Left hindlimb (tissue), 1 donor: Measurements from ENCODE around the gene CSTF2.
"Not testable (repeated sequence)": the region's sequence is repeated elsewhere in the genome, so short reads cannot be mapped to it uniquely, and the experiment has no call there.

Experiments used
- DNase-seq: peaks from one replicate; pipeline ENCODE4 v3.0.0-alpha.2; 2018

CSTF2 gene

DNA sequence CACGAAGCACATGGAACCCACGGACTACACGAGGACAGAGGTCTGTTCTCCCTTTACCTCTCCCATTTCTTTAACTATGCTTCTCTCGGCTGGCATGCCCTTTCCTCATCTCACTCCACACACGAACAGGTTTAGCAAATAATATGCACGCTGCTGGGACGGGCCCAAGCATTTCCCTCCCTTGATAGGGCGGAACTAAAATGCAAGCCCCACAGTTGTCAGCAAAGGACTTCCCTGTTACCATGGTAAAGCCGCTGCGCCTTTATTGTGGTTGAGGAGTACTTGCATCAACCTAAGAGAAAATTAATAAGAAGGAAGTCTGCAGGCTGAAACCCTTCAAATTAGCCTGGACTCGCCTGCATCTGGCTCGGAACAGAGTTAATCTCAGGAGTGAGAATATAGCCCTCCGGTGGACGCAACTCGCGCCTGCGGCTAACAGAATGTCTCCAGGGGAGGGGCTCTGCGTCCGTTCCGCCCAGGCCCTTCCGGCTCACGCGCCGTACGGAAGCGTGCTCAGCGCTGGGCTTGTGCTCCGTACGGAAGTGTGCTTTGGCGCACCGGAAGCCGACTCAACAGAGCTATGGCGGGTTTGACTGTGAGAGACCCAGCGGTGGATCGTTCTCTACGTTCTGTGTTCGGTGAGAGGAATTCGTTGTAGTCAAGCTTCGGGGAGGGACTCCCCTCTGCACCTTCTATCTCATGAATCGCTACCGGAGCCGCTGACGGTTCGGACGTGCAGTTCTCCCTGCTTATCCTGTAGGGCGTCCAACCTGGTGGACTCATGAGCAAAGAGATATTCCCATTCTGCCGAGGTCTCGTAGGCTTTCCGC is at the start of gene CSTF2:
Gene CSTF2, plus strand, starts transcription at position 555 of the 830 bp plus-strand sequence. Its CDS starts 26 bp downstream, at position 581.
- peak; percentile 86 for DNase-seq

GRCh38 chrX:100796371-100796770 is 23.8 kb upstream of the CSTF2 start:
- DNase-seq, result not testable (repeated sequence)

DNA sequence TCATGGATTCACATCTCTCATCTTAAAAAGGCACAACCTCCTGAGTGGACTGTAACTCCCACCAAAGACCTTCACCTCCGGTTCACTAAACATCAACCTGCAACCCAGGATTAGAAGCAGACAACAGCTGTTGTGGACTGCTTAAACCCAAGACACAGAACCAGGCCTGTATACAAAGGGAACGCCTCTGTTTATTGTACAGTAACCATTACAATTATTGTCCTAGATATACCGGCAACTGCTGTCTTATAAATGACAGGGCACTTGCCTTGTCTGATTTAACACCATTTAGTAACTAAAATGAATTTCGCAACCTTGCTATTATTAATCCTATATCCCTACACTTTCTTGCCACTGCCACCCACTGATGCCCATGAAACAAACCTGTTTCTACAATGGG is 22.8 kb upstream of the CSTF2 start:
- DNase-seq, result no peak

DNA sequence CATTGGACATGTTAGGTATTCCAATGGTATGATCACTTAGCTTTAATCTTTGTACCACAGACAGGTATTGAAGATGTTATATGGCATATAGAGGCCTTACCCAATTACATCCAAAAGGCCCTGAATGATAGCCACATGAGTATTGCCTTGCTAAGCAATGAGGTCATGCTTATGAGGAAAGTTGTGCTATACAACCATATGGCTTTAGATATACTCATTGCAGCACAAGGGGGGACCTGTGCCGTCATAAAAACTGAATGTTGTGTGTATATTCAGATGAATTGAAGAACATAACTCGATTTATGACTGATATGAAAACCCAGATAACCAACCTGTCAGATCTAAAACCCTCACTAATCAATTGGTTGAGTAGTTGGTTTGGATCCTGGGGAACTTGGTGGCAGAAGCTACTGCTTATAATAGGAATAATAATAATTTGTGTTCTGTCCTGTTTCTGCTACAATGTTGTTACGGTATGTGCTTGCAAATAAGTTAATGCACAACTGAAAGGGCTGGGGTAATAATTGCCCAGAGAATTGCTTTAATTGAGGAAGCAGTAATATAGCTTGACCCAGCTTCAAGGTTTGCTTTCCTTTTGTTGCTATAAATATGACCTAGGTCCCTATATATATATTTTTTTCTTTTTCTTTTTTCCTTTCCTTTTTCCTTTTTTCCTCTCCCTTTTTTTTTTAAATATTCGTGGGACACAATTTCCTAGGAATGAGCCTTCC is 21.5 kb upstream of the CSTF2 start:
- no peak for DNase-seq

DNA sequence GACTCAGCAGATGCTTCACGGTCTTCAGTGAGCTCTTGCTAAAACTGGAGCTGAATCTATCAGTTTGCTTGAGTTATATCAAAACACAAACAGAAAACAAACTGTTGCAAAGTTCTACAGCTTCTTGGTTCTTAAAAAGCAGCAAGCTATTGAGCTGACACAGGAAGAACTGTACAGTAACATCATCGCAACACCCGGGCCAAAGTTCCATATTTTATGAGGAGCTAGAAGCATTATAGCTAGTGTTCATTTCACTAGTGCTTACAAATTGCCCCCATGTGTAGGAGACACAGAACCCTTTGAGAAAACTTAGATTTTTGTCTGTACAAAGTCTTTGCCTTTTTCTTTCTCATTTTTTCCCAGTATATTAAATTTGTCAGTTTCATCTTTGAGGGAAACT is 17.3 kb upstream of the CSTF2 start:
- DNase-seq, result no peak

DNA sequence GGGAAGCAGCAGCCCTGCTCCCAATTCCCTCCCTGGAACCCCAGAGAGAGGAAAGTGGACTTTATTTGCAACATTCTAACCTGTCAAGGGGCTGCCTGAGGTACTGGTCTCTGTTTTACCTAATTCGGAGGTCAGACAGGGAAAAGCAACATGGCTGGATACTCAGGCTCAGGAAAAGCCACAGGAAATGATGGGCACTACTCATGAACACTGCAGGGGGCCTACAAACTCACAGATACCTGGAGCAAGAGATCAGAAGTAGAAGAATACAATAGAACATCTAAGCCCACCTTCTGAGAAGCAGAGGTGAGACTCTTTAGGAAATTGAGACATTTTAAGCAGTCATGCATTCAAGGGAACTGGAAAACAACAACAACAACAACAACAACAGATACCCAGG is 15.4 kb upstream of the CSTF2 start:
- no peak for DNase-seq

DNA sequence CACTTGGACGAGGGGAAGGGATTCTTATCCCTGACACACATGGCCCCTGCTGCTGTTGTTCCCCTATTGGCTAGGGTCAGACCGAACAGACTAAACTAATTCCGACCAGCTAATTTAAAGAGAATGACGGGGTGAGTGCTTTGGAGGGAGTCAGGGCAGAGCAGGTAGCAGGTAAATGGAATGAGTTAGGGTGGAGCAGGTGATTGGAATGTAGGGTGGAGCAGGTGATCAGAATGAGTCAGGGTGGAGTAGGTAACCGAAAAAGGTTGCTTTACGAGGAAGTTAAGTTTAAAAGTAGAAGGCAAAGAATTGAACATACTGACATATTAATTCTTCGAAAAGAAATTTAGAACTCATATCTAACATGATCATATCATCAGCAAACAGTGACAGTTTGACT is 11.9 kb upstream of the CSTF2 start:
- not testable (repeated sequence) for DNase-seq

DNA sequence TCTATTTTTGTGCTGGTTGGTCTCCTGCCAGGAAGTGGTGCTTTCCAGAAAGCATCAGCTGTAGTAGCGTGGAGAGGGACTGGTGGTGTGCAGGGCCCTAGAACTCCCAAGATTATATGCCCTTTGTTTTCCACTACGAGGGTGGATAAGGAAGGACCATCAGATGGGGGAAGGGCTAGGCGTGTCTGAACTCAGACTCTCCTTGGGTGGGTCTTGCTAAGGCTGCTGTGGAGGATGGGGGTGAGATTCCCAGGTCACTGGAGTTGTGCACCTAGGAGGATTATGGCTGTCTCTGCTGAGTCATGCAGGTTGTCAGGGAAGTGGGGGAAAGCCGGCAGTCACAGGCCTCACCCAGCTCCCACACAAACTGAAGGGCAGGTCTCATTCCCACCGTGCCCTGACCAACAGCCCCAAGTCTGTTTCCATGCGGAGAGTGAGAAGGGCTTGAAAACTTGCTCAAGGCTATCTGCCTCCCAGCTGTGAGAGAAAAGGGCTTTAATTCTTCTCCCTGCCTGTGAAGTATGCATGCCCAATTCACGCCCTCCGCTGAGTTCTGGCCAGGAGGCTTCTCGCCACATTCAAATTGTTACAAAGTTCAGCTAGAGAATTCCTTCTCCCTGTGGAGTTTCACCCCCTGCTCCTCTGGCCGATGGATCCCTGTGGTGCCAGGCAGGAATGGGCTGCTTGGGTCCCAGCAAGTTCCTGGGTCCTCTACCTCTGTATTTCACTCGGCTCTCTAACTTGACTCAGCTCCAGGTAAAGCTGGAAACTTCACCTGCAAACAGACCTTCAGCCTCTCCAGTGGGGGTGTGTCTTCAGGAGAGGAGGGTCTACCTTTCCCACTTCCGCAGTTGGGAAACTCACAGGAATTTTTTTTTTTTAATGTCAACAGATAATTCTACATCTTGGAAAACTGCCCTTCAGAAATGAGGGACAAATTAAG is 7.7 kb upstream of the CSTF2 start:
- no peak for DNase-seq

GRCh38 chrX:100817340-100817739 is 2.9 kb upstream of the CSTF2 start:
- DNase-seq, result no peak

GRCh38 chrX:100819534-100819836 is 706 bp upstream of the CSTF2 start:
- DNase-seq, result no peak

DNA sequence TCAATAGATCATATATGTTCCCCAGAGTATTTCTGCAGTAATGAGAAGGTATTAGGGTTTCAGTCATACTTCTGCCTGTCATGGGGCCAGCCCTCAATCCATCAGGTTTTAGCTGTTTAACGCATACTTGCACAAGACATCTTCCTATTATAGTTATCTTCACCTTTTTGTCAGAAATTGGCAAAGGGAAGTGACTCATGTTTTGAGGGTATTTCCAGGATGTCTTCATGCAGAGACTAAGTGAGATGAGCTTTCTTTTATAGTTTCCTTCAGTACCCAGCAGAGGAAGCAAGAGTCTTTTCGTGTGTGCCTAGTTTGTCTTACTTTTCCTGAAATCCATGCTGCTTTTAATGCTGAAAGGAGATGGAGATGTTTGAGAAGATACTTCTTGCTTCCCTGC is 9.5 kb downstream of the CSTF2 start:
- no peak for DNase-seq

GRCh38 chrX:100830143-100830542 is 10.0 kb downstream of the CSTF2 start:
- DNase-seq, result no peak

GRCh38 chrX:100830547-100830946 is 10.4 kb downstream of the CSTF2 start:
- no peak for DNase-seq

DNA sequence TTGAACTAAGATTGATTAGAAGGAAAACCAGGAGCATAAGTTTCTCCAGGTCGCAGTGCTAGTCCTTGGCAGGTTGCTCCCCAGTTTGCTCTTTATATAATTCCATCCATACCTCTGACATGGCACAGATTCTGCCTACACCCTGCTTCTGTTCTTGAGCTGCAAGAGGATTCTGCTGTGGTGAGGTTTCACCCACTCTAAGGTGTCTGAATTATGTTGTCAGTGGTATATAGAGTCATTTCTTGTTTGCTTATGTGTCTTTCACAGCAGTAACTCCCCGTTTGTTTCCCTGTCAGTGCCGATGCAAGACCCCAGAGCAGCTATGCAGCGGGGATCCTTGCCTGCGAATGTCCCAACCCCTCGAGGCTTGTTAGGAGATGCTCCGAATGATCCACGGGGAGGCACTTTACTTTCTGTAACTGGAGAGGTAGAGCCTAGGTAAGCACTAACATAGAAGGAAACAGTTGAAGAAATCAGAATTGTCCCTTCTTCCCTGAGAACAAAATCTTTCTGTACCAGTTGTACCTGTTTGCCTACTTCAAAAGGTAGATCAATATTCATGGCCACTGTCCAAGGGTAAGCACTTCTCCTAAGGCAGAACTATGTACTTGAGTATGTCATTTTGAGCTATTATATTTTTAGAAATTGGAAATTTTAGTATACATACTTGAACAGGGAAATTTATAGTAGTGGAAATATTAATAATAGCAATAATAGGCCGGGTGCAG is 11.2 kb downstream of the CSTF2 start:
- no peak for DNase-seq

DNA sequence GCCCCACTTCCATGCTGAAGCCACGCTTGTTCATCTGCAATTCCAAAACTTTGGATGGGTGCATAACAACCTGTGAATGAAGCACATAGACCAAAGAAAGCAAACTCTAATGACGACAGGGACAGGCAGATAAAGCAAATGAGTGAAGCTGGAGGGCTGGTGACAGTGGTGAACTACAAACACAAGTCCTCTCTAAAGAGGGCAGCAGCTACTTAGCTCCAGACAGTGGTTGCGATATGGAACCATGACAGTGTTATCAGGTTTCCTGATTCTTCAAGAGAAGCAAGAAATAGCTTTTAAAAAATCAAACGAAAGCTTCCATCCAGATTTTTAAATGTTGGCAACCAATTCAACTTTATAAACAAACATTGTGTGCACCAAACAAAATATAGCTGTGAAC is 30.1 kb downstream of the CSTF2 start:
- DNase-seq, result no peak

- no peak for DNase-seq
Measured at GRCh38 chrX:100852810-100853209, 32.6 kb downstream of the CSTF2 start.

DNA sequence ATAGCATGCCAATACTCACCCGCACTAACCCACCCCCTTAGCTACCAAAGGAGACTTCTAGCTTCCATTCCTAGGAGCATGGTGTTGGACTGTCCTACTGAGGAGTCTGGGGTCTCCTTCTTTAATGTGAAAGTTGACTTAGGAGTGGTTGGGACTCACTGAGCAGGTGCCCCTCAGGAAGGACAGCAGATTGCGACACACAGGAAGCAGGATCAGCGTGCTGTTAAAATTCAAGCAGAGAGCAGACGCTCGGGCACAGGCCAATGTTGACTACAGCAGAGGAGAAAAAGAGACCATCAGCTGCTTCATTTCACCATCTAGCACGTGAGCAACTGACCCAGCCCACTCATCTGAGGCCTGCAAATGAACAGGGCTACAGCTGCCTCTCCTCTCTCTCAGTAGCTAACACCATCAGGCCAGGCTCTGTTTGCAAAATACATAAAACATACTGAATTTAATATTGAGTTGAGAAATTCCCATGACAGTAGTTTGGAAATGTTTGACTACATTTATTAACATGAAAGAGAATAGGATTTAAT is 43.2 kb downstream of the CSTF2 start:
- no peak for DNase-seq

DNA sequence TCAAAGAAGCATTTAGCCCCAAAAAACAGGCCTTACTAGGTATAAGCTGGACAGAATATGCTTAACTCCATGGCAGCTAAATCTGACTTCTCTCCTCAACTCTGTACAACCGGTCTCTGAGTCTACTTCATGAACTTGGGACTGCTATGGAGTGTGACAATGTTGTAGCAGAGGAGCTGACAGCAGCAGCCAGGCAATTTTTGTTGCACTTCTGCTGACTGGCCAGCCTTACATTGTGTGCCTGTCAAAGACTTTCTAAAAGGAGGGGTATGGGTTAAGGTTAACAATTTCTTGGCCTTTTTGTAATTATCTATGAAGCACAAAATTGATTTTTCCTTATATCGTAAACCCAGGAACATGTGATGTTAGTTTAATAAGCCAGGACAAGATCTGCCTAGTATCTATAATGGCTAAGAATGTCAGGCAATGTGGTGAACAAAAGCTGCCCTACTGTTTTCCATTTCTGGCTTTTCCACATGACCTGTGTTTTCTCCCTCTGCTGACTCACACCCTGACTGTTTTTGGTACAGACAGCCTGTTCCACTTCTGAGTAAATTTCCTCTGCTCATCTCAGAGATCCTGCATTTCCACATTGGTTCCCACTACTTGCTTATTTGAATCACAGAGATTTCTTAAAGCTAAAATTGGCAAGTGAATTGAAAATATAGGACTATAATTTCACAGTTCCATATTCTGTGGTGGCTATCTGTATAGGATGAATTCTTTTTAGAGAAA is 44.6 kb downstream of the CSTF2 start:
- no peak for DNase-seq

GRCh38 chrX:100868273-100868672 is 48.1 kb downstream of the CSTF2 start:
- DNase-seq, result no peak

DNA sequence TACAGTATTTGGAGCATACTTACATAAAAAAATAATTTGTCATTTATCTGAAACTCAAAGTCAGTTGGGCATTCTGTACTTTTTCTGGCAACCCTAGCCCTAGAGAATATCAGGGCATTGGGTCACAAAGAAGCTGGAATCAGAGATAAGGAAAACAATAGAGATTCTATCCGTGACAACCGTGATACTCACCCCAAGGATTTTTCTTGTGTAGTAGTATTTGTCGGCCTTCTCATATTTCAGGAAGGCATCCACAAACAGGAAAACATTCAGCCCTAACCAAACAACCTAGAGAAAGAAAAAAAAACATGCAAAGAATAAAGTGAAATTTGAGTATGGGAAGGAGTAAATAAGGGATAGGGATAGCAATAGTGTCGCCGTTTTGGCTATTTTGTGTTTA is 50.3 kb downstream of the CSTF2 start:
- DNase-seq, result no peak
